DMS79 (cell line): Measurements from ENCODE around the gene COL16A1.
A peak's percentile ranks its signal among the peaks of the same experiment; 100 is the strongest.

Source experiments
- DNase-seq: peaks from one replicate; lab custom pipeline; 2025; lab: John Stamatoyannopoulos, UW

The COL16A1 gene

GRCh38 chr1:31624309-31624708 is 79.5 kb downstream of the COL16A1 start:
- no peak for DNase-seq

GRCh38 chr1:31623365-31623764 is 80.5 kb downstream of the COL16A1 start:
- DNase-seq, result no peak

- no peak for DNase-seq
Observed at GRCh38 chr1:31621847-31622730, 81.7 kb downstream of the COL16A1 start.

- DNase-seq, result no peak
Observed at GRCh38 chr1:31621498-31621820, 82.4 kb downstream of the COL16A1 start.

- DNase-seq, result no peak
Observed at GRCh38 chr1:31620631-31621497, 83.0 kb downstream of the COL16A1 start.

- DNase-seq, result no peak
Observed at GRCh38 chr1:31618916-31619846, 84.6 kb downstream of the COL16A1 start.

- DNase-seq, result peak; percentile 28
Observed at GRCh38 chr1:31617916-31618746, 85.7 kb downstream of the COL16A1 start.

GRCh38 chr1:31617218-31617915 is 86.5 kb downstream of the COL16A1 start, which contains the start of gene HCRTR1:
HCRTR1 (plus strand) TSS chr1:31617689; CDS start chr1:31619193, 1,504 bp downstream.
- DNase-seq, result no peak

GRCh38 chr1:31615939-31616338 is 87.9 kb downstream of the COL16A1 start:
- no peak for DNase-seq

GRCh38 chr1:31615414-31615813 is 88.4 kb downstream of the COL16A1 start:
- no peak for DNase-seq

GRCh38 chr1:31614414-31615005 is 89.3 kb downstream of the COL16A1 start:
- no peak for DNase-seq

- no peak for DNase-seq
Observed at GRCh38 chr1:31609514-31610118, 94.2 kb downstream of the COL16A1 start.

GRCh38 chr1:31607360-31607759 is 96.5 kb downstream of the COL16A1 start:
- DNase-seq, result no peak

GRCh38 chr1:31605908-31606427 is 97.8 kb downstream of the COL16A1 start:
- DNase-seq, result no peak
